ENCODE measurements around the gene COL6A5. TPM values are rescaled to one million over a fixed set of nuclear protein-coding genes. Genes with fewer than 3 reads are reported as not detected.
"Not testable (repeated sequence)": the region's sequence is repeated elsewhere in the genome, so short reads cannot be mapped to it uniquely, and the experiment has no call there.

COL6A5 gene
- total RNA-seq, 4 donors from 2014 or later = 0.11 TPM; not detected in 3

GRCh38 chr3:130433306-130433705, 87.8 kb downstream of the COL6A5 start:
- no peaks in the 10 kb centered on the region for H3K36me3 ChIP-seq
- TF ChIP-seq, protein P1, sequence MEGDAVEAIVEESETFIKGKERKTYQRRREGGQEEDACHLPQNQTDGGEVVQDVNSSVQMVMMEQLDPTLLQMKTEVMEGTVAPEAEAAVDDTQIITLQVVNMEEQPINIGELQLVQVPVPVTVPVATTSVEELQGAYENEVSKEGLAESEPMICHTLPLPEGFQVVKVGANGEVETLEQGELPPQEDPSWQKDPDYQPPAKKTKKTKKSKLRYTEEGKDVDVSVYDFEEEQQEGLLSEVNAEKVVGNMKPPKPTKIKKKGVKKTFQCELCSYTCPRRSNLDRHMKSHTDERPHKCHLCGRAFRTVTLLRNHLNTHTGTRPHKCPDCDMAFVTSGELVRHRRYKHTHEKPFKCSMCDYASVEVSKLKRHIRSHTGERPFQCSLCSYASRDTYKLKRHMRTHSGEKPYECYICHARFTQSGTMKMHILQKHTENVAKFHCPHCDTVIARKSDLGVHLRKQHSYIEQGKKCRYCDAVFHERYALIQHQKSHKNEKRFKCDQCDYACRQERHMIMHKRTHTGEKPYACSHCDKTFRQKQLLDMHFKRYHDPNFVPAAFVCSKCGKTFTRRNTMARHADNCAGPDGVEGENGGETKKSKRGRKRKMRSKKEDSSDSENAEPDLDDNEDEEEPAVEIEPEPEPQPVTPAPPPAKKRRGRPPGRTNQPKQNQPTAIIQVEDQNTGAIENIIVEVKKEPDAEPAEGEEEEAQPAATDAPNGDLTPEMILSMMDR (IDR thresholded peaks at IDR 0.05) = no peak
- DNase-seq = no peak
- no peak overlapping the region for H3K27ac ChIP-seq
- no peak overlapping the region for H3K4me3 ChIP-seq (replicated peaks in 1 of 3)
- H3K27me3 ChIP-seq = no peaks in the 10 kb centered on the region
- H3K9me3 ChIP-seq = no peaks in the 10 kb centered on the region
- intact Hi-C loops (cut with DNase I) = no loop called here
- WGBS, 2 donors = 55 to 63% methylated on average over 1 of the region's 1 CpG
- H3K4me1 ChIP-seq = no peaks in the 10 kb centered on the region

- no peaks in the 10 kb centered on the region for H3K4me1 ChIP-seq
- WGBS, 2 donors = 52 to 65% methylated on average over 1 of the region's 1 CpG
- no peak for DNase-seq
- intact Hi-C loops (cut with DNase I) = no loop called here
- TF ChIP-seq, protein P1 (IDR thresholded peaks at IDR 0.05) = no peak
- H3K4me3 ChIP-seq (replicated peaks in 1 of 3) = no peak overlapping the region
- no peaks in the 10 kb centered on the region for H3K27me3 ChIP-seq
- H3K27ac ChIP-seq = no peak overlapping the region
- H3K36me3 ChIP-seq = no peaks in the 10 kb centered on the region
- H3K9me3 ChIP-seq = no peaks in the 10 kb centered on the region
These were observed 96.8 kb downstream of the COL6A5 start for GRCh38 chr3:130442284-130442683.

DNA sequence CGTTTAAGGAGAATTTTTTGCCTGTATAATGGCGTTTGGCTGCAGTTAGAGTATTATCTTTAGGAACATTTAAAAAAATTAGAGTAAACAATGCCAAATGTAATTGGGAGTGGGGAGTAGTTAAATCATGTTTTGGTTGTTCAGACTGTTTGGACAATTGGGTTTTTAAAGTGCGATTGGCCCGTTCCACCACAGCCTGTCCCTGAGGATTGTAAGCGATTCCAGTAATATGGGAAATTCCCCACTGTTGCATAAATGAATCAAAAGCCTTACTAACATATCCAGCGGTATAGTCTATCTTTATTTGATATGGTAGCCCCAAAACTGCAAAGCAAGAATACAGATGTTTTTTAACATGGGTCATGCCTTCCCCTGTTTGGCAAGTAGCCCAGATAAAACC, 101.4 kb downstream of the COL6A5 start:
- DNase-seq; H3K4me1 ChIP-seq; H3K4me3 ChIP-seq (replicated peaks in 1 of 3); H3K27ac ChIP-seq; intact Hi-C loops (cut with DNase I); H3K36me3 ChIP-seq; H3K9me3 ChIP-seq; H3K27me3 ChIP-seq: not testable (repeated sequence)
- 77 to 84% methylated on average over 6 of the region's 6 CpGs for WGBS, 2 donors

- H3K4me3 ChIP-seq (replicated peaks in 1 of 3); H3K9me3 ChIP-seq; H3K36me3 ChIP-seq; DNase-seq; H3K4me1 ChIP-seq; H3K27ac ChIP-seq; intact Hi-C loops (cut with DNase I); H3K27me3 ChIP-seq: not testable (repeated sequence)
- WGBS, 2 donors = 69% methylated on average over 8 of the region's 8 CpGs
These were observed 102.7 kb downstream of the COL6A5 start for GRCh38 chr3:130448155-130448554.

DNA sequence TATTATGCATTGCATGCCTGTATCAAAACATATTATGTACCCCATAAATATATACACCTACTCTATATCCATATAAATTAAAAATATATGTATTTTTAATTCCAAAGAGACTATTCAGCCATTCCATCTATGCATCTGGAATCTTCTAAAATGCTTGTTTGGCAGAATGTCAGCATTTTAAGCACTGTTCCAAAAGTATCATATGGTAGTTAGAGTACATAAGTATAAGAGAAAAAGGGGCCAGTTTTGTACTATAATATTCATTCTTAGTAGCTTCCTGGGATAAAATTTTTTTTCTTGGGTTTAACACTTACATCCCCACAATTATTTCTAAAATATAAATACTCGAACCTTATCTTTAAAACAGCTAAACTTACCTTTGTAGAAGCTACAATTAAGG, 111.1 kb downstream of the COL6A5 start:
- TF ChIP-seq, protein P1 (IDR thresholded peaks at IDR 0.05) = no peak
- no peak for TF ChIP-seq POLR2A (IDR thresholded peaks at IDR 0.05)
- Histone ChIP-seq H3K36me3 (no peaks in the 10 kb centered on the region), H3K27ac (no peak overlapping the region), H3K4me1 (no peaks in the 10 kb centered on the region), H3K9me3 (no peaks in the 10 kb centered on the region), H3K27me3 (no peaks in the 10 kb centered on the region), H3K4me3 (replicated peaks in 1 of 3) (no peak overlapping the region)
- intact Hi-C loops (cut with DNase I) = no loop called here
- DNase-seq = no peak
- WGBS, 2 donors = 73 to 75% methylated on average over 1 of the region's 1 CpG

- no peak for TF ChIP-seq POLR2A (IDR thresholded peaks at IDR 0.05)
- TF ChIP-seq, protein P1 (IDR thresholded peaks at IDR 0.05) = no peak
- 72 to 82% methylated on average over 1 of the region's 1 CpG for WGBS, 2 donors
- no peaks in the 10 kb centered on the region for H3K36me3 ChIP-seq
- H3K4me3 ChIP-seq (replicated peaks in 1 of 3) = no peak overlapping the region
- intact Hi-C loops (cut with DNase I) = no loop called here
- DNase-seq = no peak
- no peaks in the 10 kb centered on the region for H3K4me1 ChIP-seq
- H3K9me3 ChIP-seq = no peaks in the 10 kb centered on the region
- no peaks in the 10 kb centered on the region for H3K27me3 ChIP-seq
- H3K27ac ChIP-seq = no peak overlapping the region
These were observed 112.2 kb downstream of the COL6A5 start for GRCh38 chr3:130457671-130458070.

Data from thyroid gland (tissue), 4 donors.